ENCODE results near the gene DNPH1.

Gene DNPH1

GRCh38 chr6:43263314-43264178 is 34.3 kb upstream of the DNPH1 start:
- DNase-seq = peak; percentile 77 to 83

- no peak for DNase-seq
These were observed 33.6 kb upstream of the DNPH1 start for GRCh38 chr6:43262780-43263313.

GRCh38 chr6:43262000-43262779 is 32.9 kb upstream of the DNPH1 start:
- DNase-seq = no peak

GRCh38 chr6:43261198-43261597 is 31.9 kb upstream of the DNPH1 start:
- DNase-seq = no peak

GRCh38 chr6:43260791-43261190 is 31.5 kb upstream of the DNPH1 start:
- no peak for DNase-seq

GRCh38 chr6:43258807-43259686 is 29.8 kb upstream of the DNPH1 start:
- no peak for DNase-seq

- DNase-seq = no peak
These were observed 28.9 kb upstream of the DNPH1 start for GRCh38 chr6:43258180-43258579.

GRCh38 chr6:43257367-43258145 is 28.3 kb upstream of the DNPH1 start:
- DNase-seq = peak in 1 of 2 donors; percentile 4

GRCh38 chr6:43256670-43257366 is 27.5 kb upstream of the DNPH1 start:
- no peak for DNase-seq

GRCh38 chr6:43255408-43256054 is 26.2 kb upstream of the DNPH1 start:
- DNase-seq = no peak

GRCh38 chr6:43254846-43255245 is 25.6 kb upstream of the DNPH1 start:
- no peak for DNase-seq

GRCh38 chr6:43254138-43254817 is 25.0 kb upstream of the DNPH1 start:
- peak; percentile 61 to 70 for DNase-seq

- no peak for DNase-seq
These were observed 24.1 kb upstream of the DNPH1 start for GRCh38 chr6:43253401-43253800.

- no peak for DNase-seq
These were observed 21.7 kb upstream of the DNPH1 start for GRCh38 chr6:43250992-43251373.

- DNase-seq = no peak
These were observed 19.5 kb upstream of the DNPH1 start for GRCh38 chr6:43248791-43249190.

- no peak for DNase-seq
These were observed 18.8 kb upstream of the DNPH1 start for GRCh38 chr6:43248101-43248500.

GRCh38 chr6:43247114-43247999 is 18.1 kb upstream of the DNPH1 start:
- DNase-seq = peak; percentile 51 to 63

- peak; percentile 44 to 47 for DNase-seq
These were observed 17.2 kb upstream of the DNPH1 start for GRCh38 chr6:43246301-43247113.
